M059J (cell line): ENCODE measurements around the gene AHRR. TPM values are rescaled to one million over a fixed set of nuclear protein-coding genes. Genes with fewer than 3 reads are reported as not detected.
"Not testable (repeated sequence)": the region's sequence is repeated elsewhere in the genome, so short reads cannot be mapped to it uniquely, and the experiment has no call there.

Source experiments
- DNase-seq: peaks from one replicate; pipeline ENCODE4 v3.0.0-alpha.2; 2012; ENCODE audit warnings: low read depth
- total RNA-seq: library from RNA; depleted of rRNA; stranded (reverse); fragments of >200 nt; shearing (Covaris generic); gene quantifications from 2 replicates; pipeline ENCODE4 v1.2.3, GENCODE V29; 2014

The AHRR gene
- total RNA-seq, 1 experiment from 2014 or later: 50.6 TPM

DNA sequence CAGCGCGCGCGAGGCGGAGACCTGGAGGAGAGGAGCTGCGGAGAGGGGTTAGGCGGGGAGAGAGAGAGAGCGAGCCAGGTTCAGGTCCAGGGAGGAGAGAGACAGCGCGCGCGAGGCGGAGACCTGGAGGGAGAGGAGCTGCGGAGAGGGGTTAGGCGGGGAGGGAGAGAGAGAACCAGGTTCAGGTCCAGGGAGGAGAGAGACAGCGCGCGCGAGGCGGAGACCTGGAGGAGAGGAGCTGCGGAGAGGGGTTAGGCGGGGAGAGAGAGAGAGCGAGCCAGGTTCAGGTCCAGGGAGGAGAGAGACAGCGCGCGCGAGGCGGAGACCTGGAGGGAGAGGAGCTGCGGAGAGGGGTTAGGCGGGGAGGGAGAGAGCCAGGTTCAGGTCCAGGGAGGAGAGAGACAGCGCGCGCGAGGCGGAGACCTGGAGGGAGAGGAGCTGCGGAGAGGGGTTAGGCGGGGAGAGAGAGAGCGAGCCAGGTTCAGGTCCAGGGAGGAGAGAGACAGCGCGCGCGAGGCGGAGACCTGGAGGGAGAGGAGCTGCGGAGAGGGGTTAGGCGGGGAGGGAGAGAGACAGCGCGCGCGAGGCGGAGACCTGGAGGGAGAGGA lies 152.8 kb downstream of the AHRR start:
- DNase-seq: not testable (repeated sequence)

DNA sequence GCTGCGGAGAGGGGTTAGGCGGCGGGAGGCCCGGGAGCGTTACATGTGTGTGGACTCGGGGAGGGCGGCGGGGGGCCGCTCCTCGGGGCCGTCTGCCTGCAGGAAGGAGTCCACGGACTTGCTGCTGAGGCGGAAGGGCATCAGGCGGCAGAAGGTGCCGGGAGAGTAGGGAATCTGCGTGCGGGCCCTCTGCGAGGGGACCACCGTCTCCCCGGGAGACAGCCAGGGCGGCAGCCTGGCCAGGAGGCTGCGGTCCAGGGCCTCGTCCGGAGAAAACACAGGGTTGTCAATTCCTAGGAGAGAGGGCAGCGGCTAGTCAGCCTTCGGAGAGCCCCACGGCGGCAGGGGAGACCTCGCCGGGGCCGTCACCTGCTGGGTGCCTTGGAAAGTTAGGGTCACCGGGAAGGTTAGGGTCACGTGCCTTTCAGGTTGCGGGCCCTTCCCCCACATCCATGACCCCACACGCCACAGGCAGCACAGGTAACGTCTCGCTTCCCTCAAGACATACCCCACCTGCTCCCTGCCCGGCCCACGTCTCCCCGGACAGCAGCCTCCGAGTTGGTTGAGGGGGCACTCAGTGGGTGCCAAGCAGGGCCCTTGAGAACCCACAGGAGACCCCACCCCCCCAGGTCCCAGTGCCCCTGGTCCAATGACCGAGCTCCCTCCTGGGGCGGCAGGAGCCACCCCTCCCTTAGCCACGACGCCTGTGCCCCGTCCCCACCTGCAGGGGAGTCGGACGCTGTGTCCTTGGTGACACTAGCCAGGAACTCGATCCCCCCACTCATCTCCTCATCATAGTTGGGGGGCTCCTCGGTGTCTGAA lies 153.5 kb downstream of the AHRR start:
- no peak for DNase-seq

DNA sequence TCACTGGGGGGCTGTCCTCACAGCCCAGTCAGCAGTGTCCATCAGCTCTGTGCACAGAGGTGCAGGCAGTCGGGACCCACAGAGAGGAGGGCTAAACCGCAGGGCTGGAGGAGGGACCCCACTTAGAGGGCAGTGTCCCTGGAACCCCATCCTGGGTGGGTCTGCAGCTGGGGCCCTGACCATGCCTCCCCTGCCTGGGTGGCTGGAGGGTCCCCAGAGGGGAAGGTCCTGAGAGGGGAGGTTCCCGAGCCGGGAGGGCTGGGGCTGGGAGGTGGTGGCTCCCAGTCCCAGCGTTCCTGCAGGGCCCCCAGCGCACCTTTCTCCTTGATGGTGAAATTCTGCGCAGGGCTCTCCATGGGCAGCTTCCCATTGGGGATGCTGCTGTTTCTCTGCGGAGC lies 154.2 kb downstream of the AHRR start:
- no peak for DNase-seq

DNA sequence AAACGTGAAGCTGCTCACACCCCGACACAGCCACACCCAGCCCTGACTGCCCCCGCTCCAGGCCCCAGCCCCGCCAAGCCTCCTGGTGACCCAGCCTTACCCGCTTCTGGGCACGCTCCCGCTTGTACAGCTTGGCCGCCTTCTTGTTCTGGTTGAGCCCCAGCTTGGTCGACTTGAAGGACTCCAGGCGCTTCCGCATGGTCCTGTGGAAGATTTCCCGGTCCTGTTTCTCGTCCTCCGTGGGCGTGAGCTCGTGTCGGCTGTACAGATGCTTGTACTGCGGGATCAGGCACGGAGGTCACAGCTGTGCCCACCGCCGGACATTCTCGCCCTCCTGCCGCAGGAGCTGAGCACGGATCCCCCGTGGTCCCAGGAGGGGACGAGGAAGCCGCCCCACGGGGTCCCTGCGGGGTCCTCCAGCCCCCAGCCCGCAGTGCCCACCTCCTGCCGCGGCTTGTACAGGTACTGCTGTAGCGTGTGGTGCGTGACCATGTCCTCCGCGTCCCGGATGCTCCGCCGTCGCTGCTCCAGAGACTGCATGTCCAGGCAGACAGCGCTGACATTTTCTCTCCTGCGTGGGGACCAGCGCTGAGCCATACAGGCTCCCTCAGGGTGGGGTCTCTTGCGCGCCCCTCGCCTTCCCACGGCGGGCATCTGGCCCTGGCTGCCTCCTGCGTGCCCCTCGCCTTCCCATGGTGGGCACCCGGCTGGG lies 154.7 kb downstream of the AHRR start:
- no peak for DNase-seq

DNA sequence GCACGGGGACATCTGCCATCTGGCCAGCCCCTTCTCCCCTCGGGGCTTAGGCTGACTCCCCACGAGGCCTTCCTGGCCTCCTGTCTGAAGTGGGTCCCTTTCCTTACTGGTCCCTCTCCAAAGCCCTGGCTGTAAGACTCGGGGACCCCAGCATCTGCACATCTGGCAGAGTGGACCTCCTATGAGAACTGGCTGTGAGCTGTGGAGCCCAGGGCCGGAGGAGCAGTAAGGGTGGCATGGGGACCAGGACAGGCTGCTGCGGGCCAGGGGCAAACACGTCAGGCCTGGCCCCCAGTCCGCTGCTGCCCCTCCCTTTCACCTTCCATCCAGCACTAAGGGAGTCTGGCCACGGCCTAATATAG lies 155.3 kb downstream of the AHRR start:
- no peak for DNase-seq

DNA sequence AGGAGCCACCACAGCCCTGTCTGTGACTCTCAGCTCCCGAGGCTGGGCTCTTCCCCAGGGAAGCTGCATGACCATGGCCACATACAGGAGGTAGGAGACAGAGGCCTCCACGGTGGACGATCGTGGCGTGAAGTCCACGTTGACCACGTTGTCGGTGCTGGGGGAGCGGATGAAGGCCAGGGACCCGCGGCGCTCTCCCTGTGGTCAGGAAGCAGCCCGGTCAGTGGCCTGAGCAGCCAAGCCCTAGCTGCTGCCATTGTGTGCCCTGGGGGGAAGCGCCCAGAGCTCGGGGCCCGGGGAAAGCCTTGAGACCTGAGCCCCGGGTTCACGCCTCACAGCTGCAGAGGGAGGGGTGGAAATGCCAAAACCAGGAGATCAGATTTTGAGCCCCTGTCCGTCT lies 155.7 kb downstream of the AHRR start:
- no peak for DNase-seq

DNA sequence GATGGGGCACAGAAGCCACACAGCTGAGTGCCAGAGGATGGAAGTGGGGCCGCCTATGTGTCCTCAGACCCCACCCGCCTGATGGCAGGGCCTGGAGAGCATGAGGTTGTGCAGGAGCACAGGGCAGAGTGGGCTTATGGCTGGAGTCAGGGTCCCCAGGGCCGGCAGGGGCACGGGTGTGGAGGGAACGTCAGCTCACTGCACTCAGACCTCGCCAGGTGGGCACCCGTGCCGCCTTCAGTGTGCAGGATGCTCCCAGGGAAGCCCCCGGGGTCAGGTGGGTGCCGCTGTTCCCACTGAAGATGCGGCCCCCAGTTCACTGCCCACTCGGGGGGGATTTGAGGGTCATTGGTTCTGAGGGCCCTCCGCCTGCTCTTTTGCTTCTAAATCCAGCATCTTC lies 156.4 kb downstream of the AHRR start:
- DNase-seq: no peak

DNA sequence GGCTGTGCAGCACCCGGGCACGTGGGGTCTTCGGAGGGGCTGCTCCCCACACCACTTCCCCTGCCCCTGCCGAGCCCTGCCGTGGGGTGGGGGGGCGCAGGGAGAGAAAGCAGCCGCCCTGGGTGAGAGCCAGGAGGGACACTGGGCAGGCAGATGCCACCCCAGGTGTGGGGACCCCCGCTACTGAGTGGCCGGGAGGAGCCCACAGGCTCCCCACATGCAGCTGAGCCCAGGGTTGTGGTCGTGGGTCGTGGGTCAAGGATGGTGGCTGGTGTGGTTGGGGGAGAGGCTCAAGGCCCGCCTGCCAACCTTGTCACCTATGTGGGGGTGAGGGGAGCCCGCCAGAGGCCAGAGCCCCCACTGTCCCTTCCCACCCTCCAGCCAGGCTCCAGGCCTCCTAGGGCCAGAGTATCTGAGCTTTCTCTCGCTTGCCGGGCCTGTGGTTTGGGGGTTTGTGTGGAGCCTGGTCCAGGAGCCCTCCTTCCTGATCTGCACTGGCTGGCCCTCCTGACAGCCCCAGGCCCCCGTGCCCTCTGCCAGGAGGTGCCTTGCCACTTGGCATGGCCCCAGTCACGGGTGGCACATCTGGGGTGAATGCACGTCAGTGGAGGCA lies 157.0 kb downstream of the AHRR start:
- DNase-seq: no peak

DNA sequence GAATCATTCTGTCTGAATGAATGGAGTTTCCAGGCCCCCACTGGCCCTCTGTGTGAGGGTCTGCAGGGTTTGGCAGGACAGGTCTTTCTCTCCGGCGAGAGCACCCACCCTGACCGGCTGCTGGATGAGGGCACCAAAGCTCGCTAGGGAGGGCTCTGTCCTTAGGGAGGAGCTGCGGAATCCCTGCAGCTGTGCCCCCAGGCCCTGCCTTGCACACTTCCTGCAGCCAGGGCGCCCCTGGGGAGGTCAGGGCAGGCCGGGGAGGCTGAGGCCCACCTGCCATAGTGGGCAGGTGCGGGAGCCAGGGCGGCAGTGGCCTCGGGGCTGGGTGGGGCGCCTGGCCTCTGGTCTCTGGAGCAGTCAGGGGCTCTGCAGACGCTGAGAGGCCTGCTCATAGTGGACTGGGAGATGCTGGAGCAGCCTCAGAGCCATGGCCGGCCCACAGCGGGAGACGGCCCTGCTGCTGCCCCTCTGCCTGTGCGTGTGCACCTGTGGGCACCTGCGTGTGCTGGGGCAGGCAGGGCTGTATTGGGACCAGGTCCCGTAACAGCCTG lies 157.5 kb downstream of the AHRR start:
- DNase-seq: no peak

DNA sequence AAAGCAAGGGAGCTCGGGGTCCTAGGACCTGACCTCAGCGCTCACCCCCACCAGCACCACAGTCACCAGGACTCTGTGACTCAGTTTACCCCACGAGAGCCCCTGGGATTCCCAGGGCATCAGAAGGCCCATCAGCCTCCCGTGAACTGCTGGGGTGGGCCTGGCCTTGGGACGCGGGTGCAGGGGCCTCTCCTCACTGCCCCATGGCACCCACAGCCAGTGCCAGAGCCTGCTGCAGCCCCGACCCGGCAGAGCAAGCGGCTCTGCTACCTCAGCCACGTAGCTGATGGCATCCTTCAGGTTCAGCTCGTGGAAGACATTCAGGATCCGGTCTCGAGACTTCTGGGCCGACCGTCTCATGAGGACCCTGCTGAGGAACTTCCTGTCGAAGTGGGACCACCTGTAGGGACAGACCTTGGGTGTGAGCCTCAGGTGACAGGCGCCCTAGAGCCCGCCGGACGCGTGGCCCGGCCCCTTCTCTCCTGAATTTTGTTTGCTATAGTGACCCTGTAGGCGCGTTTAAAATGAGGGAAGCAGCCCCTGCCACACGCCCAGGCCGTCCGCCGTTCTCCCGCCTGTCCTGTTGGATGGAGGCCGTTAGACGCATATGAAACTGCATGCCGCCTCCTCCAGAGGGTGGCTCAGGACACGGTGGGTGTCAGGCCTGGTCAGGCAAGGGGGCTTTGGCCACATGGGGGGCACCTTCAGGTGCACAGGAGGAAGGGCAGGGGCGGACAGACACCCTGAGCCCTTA lies 158.2 kb downstream of the AHRR start:
- no peak for DNase-seq

DNA sequence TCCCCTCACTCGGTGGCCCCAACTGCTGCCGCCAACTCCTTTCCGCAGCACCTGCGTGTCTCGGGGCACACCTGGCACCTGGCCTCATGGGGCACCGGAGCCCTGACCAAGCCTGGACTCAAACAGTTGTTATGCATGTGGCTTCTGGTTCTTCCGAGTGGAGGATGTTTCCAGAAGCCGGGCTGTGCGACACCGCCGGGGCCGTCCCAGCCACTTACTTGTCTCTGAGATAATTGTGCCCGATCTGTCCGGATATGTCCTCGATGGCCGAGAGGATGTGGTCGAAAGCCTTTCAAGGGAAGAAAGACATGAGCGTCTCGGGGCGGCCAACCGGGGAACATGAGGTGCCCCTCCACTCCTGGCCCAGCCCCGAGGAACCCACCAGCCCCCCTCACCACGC lies 159.8 kb downstream of the AHRR start:
- DNase-seq: no peak

DNA sequence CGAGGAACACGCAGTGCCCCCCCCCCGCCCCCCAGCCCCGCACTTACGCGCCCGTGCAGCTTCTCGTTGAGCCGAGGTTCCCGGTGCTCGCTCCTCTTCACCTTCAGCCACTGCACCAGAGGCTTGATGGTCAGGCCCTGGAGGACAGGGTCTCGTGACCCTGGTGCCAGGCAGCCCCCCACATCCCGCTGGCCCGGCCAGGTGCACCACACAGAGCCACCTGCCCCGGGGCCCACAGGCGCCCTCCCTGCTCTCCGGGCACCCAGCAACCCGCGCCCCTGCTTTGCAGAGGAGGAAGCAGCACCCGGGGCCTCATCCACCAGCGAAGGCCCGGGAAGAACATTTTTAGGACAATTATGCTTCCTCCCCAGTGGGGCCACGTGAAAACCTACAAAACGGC lies 160.5 kb downstream of the AHRR start:
- DNase-seq: no peak

DNA sequence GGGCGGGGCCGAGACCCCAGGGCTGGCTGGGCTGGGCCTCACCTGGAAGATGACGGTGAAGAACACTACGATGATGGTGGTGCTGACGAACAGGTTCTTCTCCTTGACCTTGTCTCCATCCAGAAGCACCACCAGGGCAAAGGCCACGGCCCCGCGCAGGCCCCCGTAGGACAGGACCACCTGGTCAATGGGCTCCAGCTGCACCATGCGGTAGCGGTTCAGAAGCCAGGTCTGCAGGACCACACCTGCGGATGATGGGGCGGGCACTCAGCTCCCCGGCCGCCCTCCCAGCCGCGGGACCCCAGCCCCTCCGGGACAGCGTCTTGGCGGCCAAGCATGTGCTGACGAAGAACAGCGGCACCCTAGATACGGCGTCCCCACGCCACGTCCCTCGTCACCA lies 161.0 kb downstream of the AHRR start:
- no peak for DNase-seq

DNA sequence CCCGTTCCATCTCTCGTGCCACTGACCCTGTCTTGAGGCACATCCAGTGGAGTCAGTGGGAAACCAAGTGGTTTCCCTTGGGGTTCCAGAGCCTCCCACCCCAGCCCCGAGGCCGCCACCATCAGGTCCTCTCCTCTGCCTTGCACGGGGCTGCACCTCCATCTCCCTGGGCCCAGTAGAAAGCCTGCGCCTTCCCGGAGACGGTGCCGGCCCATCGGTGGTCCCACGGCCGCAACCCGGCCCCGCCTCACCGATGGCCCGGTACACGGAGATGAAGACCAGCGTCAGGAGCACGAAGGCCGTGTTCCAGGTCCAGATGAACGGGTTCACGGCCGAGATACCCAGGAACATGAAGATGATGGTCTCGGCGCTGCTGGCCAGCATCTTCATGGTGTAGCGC lies 161.5 kb downstream of the AHRR start:
- no peak for DNase-seq

DNA sequence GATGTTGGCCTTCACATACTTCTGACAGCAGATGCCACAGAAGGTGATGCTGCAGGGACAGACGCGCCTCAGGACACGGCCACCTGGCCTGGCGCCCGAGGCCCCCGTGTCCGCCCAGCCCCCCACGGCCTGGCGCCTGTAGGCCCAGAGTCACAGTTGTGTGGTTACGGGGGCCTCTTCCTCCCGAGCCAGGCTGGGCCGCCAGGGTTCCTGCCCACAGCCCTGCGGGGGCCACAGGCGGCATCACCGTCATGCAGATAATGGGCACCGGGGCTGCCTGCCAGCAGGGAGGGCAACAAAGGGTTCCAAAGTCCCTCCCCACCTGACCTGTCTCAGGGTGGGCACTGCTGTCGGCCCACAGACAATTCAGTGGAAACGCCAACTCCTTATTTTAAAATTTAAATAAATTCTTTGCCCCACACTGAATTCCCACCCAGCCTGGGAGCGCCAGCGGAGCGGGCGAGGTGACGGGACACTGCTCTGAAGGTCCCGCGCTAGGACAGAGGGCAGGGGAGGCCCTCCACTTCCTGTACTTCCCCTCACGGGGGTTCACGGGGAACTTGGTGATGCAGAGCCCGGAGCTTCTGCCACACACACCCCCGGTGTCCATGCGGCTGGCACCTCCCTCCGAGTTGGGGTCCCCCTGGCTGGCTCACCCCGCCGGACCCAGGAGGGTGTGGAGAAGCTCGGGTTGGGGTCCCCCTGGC lies 162.1 kb downstream of the AHRR start:
- DNase-seq: no peak

DNA sequence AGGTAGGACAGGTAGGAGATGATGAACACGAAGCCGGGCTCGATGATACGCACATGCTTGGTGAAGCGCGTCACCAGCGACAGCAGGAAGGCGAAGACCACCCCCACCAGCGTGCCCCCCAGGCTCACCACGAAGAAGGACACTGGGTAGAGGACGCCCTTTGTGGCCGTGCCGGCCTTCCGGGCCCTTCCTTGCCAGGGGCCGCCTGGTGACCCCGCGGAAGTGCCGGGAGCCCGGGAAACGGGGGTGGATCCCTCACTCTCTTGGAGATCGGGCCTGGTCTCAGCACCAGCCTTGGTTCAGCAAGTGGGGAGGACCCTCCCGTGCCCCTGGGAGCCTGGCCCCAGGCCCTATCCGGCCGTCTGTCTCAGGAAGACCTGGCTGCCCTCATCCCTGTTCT lies 163.0 kb downstream of the AHRR start:
- DNase-seq: no peak

DNA sequence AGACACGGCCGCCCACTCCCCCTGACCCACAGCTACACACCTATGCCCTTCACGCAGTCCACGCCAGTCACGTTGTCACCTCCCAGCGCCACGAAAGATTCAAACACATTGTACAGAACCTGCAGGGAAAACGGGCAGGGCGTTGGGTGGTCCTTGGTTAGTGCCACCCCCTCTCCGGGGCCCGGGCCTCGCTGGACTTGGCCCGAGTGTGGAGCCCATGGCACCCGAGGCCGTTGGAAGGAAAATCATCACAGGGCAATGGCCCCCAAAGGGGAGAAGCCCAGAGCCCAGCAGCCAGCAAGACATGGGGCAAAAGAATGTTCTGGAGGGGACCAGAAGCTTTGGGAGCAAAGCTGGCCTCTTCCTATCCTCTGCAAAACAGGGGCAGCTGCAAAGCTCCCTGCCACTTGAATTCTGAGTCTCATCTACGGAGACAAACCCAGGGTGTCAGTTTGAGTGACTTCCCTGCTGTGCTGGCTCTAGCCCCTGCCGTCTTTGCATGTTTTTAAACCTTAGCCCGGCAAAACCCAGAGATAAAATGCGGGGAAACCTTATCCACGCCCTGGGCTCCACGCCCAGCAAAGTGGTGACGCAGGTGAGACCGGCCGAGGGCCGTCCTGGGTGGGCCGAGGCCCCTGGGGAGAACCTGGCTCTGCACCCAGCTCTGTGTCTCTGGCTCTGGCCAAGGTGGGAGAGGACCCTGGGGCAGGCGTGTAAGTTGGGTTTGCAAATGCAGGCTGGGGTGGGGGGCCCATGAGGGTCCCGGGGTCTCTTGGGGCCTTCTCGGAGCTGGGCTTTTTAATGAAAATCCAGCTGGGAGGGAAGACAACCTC lies 163.8 kb downstream of the AHRR start:
- DNase-seq: no peak

DNA sequence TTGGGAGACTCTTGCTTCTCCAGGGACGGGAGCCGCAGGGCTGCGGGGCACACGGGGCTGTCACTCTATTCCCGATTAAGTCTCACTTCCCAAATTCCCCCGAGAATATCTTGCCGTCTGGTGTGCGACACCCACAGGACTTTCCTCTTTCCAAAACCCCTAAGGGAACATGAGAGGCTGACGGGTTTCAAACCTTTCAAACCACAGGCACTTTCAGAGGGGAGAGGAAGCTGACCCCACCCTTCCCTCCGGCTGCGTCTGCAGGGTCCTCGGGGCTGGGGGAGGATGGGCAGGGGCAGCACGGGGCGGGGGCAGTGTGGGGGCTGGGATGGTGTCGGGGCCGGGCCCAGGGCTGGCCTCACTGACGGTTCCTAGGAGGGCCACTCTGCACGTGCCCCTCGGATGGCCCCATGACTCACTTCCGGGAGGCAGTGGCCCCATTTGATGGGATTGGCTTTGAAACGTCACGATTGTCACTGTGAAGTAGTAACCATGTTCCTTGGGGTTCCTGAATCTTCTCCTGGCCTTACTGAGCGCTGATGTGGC lies 164.5 kb downstream of the AHRR start:
- DNase-seq: no peak

DNA sequence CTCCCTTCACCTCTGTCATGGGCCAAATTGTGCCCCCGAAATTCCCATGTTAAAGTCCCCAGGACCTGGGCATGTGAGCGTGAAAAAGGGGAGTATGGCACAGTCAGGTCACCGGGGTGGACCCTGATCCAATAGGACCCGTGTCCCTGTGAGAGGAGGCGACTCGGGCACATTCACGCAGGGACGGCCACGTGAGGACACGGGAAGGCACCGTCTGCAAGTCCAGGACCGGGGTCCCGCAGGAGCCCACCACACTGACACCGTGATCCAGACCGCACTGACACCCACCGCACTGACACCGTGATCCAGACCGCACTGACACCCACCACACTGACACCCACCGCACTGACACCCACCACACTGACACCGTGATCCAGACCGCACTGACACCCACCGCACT lies 165.1 kb downstream of the AHRR start:
- not testable (repeated sequence) for DNase-seq
